NT2/D1 (cell line): Measurements from ENCODE around the gene SQSTM1.

Experiments used
- SUZ12 ChIP-seq: IDR thresholded peaks from 2 replicates; pipeline ENCODE4 v1.6.1; 2011; ENCODE audit not compliant: insufficient read length, insufficient read depth; ENCODE audit errors: extremely low read depth
- YY1 ChIP-seq: IDR thresholded peaks from 2 replicates; pipeline ENCODE4 v1.6.1; 2011; ENCODE audit not compliant: insufficient read length, insufficient read depth
- ZNF274 ChIP-seq: IDR thresholded peaks from 2 replicates; pipeline ENCODE4 v1.6.1; 2011; ENCODE audit warnings: mild to moderate bottlenecking, low read depth, low read length

- TF ChIP-seq ZNF274 (no peak), YY1 (no peak), SUZ12 (no peak)
These were observed 66.4 kb downstream of the SQSTM1 start for GRCh38 chr5:179887095-179887494.
